ENCODE measurements around the gene PDE6B.
"Not testable (repeated sequence)": the region's sequence is repeated elsewhere in the genome, so short reads cannot be mapped to it uniquely, and the experiment has no call there.

PDE6B gene

DNA sequence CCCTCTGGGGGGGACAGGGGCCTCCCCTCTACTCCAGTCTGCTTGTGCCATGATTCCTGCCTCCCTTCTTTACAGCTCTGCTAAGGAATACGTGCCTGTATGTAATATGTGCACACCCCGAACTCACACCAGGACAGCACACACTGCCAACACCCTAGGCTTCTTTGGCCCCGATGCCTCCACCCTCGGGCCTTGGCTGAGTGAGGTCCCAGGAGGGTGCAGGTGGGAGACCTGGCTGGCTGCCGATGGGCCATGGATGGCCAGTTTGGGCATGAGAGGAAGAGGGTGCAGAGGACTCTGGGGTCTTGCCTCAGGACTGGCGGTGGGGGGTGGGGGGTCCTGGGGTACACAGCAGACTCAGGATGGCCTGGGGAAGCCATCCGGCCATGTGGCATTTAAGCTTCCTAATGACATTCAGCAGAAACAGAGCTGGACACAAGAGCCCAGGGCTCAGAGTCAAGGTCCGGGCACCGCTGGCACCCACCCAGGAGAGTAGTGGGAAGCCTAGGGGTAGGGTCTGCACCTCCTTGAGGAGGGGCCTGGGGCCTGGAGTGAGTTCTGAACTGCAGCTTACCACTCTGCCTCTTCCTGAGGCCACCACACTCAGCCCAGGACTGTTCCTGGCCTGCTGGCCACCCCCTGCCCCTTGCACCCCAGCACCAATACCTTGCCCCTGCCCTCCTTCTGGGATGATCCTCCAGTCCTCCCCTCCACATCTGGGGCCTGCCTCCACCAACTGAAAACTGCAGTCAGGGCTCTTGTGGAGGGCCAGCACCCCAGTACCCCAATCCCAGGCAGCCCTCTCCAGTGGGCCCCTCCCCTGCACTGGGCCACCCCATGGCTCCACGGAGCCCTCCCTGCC, 78.2 kb downstream of the PDE6B start:
- in situ Hi-C loops (cut with MboI; ENCODE audit: low sequenced_read_pairs): no loop called here

DNA sequence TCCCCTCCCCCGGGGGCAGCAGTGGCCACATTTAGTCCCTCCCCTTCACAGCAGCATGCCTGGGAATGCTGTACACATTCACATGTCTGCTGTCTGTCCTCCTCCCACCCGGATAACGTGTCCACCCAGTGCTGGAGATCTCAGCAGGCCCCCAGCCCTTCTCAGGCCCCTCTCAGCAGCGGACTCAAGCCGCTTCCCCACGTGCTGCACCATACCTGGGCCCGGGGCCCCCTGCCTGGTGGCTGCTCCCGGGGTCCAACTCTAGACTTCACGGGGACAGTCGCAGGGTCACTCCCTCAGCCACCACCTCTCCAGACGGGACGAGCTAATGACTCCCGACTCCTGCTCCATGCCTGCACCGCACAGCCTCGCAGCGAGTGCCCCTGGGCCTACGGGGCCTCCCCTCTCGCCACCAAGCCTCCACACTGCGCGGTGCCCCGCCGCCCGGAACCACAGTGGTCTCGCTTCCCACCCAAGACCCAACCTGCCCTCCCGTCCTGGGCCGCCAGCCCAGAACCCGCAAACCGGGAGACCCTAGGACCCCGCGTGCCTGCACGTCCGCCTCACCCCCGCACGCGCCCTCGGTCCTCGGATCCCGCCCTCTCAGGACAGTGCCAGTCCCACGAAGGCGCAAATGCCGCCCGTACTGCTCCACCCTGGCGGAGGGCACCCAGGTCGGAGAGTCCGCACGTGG, 79.0 kb downstream of the PDE6B start:
- in situ Hi-C loops (cut with MboI; ENCODE audit: low sequenced_read_pairs): no loop called here

DNA sequence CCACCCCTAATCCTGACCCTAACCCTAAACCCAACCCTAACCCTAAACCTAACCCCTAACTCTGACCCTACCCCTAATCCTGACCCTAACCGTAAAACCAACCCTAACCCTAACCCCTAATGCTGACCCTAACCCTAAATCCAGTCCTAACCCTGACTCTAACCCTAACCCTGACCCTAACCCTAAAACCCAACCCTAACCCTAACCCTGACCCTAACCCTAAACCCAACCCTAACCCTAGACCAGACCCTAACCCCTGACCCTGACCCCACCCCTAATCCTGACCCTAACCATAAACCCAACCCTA, 79.6 kb downstream of the PDE6B start:
- in situ Hi-C loops (cut with MboI; ENCODE audit: low sequenced_read_pairs): no loop called here

DNA sequence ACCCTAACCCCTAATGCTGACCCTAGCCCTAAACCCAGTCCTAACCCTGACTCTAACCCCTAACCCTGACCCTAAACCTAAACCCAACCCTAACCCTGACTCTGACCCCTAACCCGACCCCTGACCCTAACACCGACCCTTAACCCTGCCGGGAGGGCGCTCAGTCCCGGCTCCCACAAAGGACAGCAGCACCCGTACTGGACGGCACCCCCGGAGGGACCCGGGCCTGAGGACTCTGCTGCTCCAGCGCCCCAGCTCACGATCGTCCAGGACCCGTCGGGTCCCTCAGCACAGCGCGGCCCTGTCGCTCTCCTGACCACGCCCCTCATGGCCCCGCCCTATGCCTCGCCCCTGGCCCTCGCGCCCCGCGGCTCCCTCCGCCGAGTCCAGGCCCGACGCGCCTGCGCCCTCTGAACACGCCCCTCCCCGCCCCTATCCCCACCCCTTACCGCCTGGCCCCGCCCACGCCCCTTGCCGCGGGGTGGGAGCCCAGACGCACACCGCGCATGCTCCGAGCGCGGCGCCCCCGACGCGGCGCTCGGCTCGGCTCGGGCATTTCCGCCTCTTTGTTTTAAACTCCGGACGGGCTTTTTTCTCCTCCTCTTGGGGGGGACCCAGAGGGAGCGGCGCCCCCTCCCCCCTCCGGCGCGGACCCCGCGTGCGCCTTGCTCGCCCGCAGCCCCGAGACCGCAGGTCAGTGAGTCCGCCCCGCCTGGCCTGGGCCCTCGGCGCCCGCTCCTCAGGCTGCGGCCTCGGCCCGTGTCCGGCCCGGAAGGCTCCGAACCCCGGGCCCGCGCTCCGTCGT, 80.1 kb downstream of the PDE6B start, which contains the start of gene PCGF3:
TSS of gene PCGF3 (plus strand) at position 555 of the 805 bp plus-strand sequence. CDS start 27,849 bp downstream, outside the sequence.
- in situ Hi-C loops (cut with MboI; ENCODE audit: low sequenced_read_pairs): no loop called here

DNA sequence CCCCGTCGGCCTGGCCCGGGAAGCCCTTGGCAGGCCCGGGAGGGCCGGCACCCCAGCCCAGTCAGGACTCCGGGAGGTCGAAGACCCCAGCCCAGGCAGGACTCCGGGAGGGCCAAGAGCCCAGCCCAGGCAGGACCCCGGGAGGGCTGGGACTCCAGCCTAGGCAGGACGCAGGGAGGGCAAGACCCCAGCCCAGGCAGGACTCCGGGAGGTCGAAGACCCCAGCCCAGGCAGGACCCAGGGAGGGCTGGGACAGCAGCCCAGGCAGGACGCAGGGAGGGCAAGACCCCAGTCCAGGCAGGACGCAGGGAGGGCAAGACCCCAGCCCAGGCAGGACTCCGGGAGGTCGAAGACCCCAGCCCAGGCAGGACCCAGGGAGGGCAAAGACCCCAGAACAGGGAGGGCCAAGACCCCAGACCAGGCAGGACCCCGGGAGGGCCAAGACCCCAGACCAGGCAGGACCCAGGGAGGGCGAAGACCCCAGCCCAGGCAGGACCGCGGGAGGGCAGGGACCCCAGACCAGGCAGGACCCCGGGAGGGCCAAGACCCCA, 80.8 kb downstream of the PDE6B start:
- in situ Hi-C loops (cut with MboI; ENCODE audit: low sequenced_read_pairs): not testable (repeated sequence)

DNA sequence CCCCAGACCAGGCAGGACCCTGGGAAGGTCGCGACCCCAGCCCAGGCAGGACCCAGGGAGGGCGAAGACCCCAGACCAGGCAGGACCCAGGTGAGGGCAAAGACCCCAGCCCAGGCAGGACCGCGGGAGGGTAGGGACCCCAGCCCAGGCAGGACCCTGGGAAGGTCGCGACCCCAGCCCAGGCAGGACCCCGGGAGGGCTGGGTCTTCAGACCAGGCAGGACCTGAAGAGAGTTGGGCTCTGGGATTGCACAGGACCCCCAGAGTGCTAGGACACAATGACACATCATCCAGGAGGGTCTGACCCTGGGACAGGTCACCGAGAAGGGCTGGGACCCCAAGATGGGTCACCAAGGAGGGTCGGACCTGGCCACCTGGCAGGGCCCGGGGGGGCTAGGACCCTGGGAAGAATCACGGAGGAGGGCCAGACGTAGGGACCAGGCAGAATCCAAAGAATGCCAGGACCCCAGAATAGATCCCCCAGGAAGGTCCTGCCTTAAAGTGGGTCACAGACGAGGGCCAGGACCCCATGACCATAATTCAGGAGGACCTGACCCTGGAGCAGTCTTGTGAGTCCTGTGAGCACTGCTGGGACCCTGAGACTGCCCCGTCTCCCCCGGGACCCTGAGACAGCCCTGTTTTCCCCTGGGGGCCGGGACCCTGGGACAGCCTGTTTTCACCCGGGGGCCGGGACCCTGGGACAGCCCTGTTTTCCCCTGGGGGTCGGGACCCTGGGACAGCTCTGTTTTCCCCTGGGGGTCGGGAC, 81.6 kb downstream of the PDE6B start:
- in situ Hi-C loops (cut with MboI; ENCODE audit: low sequenced_read_pairs): no loop called here

DNA sequence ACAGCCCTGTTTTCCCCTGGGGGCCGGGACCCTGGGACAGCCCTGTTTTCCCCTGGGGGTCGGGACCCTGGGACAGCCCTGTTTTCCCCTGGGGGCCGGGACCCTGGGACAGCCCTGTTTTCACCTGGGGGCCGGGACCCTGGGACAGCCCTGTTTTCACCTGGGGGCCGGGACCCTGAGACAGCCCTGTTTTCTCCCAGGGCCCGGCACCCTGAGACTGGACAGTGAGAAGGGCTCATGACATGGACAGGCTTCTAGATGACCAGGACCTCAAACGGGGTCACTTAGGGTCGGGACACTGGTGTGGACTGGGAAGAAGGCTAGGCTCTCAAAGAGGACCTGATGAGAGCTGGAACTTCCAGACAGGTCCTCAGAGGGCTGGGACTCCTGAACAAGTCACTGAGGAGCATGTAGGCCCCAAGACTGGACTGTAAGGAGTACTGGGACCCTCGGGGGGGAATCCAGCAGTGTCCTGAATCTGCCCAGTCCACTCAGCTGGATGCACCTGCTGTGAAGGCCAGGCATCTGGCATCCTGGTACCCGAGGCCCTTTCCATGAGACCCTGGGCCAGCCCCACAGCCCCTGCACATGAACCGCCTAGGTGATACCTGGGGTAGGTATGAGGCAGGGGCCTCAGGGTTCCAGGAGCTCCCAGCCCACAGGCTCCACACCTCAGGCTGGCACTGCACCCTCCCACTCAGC, 82.7 kb downstream of the PDE6B start:
- in situ Hi-C loops (cut with MboI; ENCODE audit: low sequenced_read_pairs): no loop called here

DNA sequence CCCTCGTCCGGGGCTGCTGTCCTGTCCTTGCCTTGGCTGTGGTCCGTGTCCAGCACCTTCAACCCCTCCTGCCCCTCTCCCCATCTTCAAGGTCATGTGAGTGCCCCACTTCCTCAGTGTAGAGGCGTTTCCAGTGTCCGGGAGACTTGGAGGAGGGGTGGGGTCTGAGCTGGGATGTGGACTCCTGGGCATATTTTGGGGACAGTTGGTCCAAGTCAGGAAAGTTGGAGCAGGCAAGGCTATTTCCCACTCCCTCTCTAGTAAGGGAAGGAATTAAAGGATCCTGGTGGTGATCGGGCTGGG, 83.2 kb downstream of the PDE6B start:
- in situ Hi-C loops (cut with MboI; ENCODE audit: low sequenced_read_pairs): no loop called here

DNA sequence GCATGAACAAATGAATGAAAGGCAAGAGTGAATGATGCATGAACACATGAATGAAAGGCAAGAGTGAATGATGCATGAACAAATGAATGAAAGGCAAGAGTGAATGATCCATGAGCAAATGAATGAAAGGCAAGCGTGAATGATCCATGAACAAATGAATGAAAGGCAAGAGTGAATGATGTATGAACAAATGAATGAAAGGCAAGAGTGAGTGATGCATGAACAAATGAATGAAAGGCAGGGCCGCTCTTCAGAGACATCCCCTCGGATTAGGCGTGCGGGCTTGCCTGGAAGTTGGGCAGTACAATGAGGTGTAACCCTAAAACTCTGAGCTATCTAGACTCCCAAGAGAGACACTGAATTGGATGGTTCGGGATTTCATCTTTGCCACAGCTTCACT, 84.0 kb downstream of the PDE6B start:
- in situ Hi-C loops (cut with MboI; ENCODE audit: low sequenced_read_pairs): no loop called here

DNA sequence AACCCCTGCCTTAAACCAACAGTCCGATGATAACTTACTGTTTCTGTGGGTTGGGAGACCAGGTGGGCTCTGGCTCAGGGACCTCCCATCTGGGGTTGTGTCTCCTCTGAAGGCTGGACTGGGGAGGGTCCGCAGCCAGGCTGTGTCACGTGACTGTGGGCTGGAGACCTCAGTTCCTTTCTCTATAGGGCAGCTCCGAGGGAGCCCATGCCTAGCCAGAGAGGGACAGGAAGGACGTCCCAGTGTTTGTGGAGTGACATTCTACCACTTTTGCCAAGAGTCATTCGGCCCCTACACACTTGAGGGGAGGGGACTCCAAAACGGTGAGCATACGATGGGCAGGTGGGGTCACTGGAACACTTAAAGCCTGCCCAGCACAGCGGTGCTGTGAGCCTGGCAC, 84.7 kb downstream of the PDE6B start:
- in situ Hi-C loops (cut with MboI; ENCODE audit: low sequenced_read_pairs): no loop called here

DNA sequence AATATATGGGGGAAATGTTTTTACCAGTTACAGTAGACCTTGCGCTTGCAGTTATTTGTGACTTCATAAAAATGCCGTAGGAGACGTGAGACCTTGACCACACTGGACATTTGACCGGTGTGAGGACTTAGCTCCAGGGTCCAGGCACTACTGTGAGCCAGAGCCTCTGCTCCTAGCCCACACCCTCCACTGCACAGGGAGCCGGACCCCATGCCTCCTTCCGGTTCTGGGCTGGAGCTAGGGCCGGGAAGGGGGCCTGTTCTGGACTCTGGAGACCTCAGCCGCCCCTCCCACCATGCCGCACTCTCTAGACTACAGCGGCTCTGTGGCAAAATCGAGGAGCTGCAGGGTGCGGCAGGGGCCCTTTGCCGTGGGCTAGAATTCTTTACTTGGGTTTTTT, 85.5 kb downstream of the PDE6B start:
- in situ Hi-C loops (cut with MboI; ENCODE audit: low sequenced_read_pairs): no loop called here

DNA sequence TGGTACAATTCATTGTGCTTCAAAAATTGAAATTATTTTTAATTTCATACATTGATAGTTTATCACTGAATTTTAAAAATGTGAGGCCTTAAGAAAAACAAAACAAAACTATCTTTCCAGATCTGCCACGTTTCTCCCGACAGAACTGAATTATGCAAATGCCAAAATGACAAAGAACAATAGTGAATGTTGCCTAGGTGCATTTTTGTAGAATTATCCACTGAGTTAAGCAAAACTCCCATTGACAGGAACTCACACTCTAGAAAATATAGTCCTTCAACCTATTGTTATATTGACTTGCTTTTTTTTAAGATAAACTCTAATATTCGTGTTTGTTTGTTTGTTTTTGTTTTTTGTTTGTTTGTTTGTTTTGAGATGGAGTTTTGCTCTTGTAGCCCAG, 86.7 kb downstream of the PDE6B start:
- in situ Hi-C loops (cut with MboI; ENCODE audit: low sequenced_read_pairs): no loop called here

DNA sequence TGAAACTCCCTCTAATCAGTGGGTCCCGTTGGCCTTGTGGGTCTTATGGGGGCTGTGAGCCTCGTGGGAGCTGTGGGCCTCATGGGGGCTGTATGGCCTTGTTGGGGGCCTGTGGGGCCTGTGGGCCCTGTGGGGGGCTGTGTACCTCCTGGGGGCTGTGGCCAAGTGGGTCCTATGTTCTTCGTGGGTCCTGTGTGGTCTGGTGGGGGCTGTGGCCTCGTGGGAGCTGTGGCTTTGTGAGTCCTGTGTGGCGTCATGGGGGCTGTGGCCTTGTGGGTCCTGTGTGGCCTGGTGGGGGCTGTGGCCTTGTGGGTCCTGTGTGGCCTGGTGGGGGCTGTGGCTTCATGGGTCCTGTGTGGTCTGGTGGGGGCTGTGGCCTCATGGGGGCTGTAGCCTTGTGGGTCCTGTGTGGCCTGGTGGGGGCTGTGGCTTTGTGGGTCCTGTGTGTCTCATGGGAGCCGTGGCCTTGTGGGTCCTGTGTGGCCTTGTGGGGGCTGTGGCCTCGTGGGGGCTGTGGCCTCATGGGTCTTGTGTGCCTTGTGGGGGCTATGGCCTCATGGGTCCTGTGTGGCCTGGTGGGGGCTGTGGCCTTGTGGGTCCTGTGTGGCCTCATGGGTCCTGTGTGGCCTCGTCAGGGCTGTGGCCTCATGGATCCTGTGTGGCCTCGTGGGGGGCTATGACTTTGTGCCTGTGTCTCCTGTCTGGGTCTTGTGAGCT, 87.7 kb downstream of the PDE6B start:
- in situ Hi-C loops (cut with MboI; ENCODE audit: low sequenced_read_pairs): no loop called here

DNA sequence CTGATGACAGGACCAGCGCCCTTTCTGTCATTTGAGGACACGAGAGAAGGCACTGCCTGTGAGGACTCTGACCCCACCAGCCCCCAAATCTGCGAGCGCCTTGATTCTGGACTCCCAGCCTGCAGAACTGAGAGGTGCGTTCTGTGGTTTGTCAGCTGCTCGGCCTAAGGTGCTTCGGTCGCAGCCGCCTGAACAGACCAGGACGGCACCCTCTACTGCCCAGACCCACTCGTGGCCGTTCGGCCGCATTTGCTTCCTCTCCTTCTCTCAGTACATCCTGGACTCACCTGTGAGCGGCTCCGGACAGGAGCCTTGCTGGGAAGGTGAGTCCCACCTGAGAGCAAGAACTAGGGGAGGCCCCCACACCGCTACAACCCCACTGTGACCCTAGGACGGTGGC, 88.7 kb downstream of the PDE6B start:
- in situ Hi-C loops (cut with MboI; ENCODE audit: low sequenced_read_pairs): no loop called here

DNA sequence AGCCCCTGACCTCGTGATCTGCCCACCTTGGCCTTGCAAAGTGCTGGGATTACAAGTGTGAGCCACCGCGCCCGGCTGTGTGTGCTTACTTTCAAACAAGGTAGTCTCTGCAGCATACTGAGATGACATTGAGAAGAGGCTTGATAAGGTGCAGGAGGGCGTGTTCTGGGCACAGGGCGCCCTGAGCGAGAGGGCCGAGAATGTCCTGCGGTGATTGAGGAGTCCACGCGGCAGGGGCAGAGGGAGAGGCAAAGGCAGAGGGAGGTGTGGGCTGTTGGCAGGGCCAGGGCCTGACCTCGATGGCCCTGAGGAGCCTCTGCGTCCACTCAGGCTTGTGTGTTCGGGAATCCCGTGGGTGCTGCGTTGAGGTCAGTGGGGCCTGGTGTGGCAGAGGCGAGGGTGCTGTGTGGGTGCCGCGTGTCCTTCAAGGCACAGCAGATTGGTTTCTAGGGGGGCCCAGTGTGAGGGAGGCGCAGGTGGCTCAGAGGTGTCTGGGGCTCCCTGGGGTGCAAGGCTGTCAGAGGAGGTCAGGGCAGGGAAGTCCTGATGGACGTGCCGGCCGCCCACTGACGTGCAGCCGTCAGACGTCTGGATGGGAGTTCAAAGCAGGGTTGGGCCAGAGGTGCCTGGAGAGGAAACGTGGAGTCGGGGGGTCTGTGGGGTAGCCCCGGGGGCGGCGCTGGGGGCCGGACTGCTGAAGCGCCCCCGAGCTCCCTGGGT, 92.4 kb downstream of the PDE6B start:
- in situ Hi-C loops (cut with MboI; ENCODE audit: low sequenced_read_pairs): no loop called here

DNA sequence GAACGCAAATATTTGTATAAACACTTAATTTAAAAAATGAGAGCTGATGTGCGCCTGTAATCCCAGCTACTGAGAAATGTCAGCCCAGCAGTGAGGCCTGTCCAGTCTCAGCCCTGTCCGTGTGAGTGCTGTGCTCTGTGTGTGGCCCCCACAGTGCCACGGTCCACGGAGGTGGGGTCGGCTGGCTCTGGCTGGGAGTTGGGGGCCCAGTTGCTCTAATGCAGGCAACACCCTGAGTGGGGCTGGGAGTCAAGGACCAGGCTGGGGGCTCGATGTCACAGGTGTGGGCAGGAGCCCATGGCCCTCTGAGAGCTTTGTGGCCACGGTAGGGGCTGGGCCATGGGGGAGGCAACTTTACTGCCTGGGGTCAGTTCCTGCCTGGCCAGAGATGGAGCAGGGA, 93.1 kb downstream of the PDE6B start:
- in situ Hi-C loops (cut with MboI; ENCODE audit: low sequenced_read_pairs): no loop called here

Data from HL-60/S4 (cell line).